GM19463 (cell line): ENCODE data around the gene ZNF106.

Source experiments
- ATAC-seq: cut with Tn5 transposase; IDR thresholded peaks from one replicate; pipeline ENCODE4 v1.9.1; 2021; ENCODE audit warnings: mild to moderate bottlenecking, moderate library complexity; ENCODE audit not compliant: unreplicated experiment

ZNF106 gene

GRCh38 chr15:42409011-42409410, 81.9 kb downstream of the ZNF106 start:
- no peak for ATAC-seq

DNA sequence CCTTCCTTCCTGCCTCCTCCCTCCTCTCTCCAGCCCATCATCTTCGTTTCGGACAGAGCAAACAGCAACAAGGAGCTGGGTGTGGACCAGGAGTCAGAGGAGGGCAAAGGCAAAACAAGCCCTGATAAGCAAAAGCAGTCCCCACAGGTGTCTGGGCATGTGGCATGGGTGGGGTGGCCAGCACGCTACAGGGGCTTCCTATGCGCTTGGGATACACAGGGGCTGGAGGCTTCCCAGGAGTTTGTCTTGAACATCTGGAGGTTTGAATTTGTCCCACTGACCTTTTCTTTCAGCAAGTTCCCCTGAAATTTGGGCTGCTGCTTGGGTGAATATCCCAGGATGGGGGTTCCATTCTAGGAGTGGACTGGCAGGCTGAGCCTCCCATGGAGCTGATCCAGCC, 82.8 kb downstream of the ZNF106 start:
- ATAC-seq, result no peak

GRCh38 chr15:42405863-42406482, 85.0 kb downstream of the ZNF106 start:
- ATAC-seq, result no peak

DNA sequence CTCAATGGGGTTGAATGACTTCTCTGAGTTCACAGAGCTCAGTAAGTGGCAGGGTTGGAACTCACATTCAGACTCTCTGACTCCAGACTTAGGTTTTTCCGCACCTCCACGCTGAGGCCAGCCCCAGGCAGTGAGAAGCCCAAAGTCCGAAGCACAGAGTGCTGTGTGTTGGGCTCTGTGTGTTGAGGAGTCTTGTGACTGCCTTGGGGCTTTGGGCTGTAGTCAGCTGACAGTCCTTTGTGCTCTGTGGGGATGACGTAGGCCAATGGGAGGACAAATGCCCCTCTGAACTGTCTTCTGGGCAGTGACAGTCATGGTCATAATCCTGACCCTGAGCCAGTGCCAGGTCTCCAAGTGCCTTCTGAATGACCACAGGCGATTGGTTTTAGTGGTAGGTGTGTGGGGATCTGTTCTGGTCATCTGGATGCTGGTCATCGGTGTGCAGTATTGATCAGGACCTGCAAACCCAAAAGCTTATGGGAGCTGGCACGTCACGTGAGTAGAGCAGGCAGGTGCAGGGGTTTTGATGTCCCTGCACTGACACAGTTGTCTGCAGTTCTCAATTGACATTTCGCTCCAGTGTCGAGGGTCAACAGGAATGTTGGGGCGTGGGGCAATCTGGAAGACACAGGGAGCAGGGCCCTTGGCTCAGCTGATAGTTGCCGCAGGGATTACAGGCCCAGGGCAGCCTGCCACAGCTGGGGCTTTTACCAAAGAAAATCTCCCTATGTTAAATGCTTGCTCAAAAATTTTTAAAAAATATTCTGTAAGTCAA, 86.3 kb downstream of the ZNF106 start:
- ATAC-seq, result no peak

- no peak for ATAC-seq
These were observed 87.6 kb downstream of the ZNF106 start for GRCh38 chr15:42403389-42403788.

DNA sequence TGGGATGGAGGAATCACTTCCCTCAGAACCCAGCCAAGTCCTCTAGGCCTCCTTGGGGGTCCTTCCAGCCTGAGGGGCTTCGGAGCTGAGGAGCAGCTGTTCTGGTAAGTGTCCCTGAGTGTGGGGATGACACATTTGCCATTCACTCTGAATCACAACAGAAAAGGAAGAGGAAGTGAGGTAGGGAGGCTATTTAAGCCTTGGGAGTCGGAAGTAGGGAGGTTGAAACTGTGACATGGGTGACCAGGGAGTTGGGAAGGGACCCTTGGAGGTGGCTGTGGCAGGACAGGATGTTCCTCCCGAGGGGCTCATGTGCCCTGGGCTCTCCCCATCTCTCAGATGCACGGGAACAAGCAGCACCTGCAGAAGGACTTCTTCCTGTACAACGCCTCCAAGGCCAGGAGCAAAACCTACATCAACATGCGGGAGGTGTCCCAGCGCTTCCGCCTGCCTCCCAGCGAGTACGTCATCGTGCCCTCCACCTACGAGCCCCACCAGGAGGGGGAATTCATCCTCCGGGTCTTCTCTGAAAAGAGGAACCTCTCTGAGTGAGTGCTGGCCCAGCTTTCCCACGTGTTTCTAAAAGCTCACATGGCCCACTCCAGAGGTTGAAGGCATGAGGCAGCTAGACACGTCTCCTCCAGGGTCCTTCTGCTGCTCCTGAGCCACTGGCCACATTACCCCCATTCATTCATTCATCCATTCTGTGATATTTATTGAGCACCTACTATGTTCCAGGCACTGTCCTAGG, 88.3 kb downstream of the ZNF106 start:
- no peak for ATAC-seq

GRCh38 chr15:42401544-42402454, 89.1 kb downstream of the ZNF106 start:
- no peak for ATAC-seq

- ATAC-seq, result no peak
These were observed 95.1 kb downstream of the ZNF106 start for GRCh38 chr15:42395838-42396237.

DNA sequence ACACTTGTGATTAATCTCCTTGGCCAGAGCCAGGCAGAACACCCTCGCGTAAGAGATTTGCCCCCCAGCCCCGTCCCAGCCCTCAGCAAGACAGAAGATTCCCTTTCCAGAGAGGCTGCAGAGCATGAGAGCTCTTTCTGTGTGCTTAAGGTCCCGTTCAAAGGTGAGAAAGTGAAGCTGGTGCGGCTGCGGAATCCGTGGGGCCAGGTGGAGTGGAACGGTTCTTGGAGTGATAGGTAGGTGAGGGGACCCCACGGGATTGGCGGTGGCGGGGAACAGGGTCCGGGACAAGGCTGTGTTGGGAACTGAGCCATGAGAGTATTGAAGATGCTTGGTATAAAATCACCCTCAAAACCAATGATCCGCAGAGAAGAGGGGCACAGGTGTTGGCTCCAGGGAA, 96.8 kb downstream of the ZNF106 start:
- ATAC-seq, result no peak

GRCh38 chr15:42392309-42393024, 98.5 kb downstream of the ZNF106 start:
- ATAC-seq, result no peak

GRCh38 chr15:42387603-42388002, 103.3 kb downstream of the ZNF106 start:
- ATAC-seq, result no peak

- ATAC-seq, result no peak
These were observed 104.8 kb downstream of the ZNF106 start for GRCh38 chr15:42385980-42386700.

- ATAC-seq, result no peak
These were observed 105.5 kb downstream of the ZNF106 start for GRCh38 chr15:42385206-42385979.

DNA sequence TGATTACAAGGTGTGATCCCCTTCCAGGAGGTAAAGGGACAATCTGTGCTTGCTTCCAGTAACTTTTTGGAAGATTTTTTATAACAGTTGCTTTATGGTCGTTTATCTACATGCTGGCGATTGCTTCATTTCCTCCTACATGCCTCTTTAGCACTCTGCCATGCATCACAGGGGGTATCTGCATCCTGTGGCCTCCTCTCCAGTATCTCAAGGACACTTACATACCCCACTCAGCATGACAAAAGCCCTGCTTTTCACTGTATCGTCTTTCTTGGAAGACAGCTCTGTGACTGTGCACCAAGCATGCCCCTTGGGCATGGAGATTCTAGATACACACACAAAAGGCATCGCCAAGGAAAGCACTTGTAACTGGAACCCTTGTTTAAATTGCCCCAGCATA, 106.3 kb downstream of the ZNF106 start:
- ATAC-seq, result no peak

- ATAC-seq, result no peak
These were observed 112.9 kb downstream of the ZNF106 start for GRCh38 chr15:42378011-42378410.

GRCh38 chr15:42375941-42376340, 115.0 kb downstream of the ZNF106 start:
- no peak for ATAC-seq

DNA sequence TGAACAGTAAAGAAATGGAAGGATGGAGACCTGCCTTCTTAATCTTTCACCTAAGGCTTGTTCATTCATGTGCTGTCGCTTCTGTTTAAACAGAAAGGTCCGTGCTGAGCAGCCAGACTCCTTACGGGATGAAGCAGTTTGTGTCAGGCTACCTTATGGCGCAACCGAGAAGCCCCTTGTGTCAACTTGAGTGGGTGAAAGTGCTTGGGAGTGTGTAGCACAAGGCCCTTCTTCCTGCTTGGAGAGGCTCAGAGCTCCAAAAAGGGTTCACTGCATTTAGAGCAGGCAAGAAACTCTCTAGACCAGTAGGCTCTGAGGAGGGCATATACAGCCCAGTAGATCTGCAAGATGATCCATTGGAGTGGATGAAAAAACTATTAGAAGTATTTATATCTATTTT, 115.7 kb downstream of the ZNF106 start:
- ATAC-seq, result no peak

DNA sequence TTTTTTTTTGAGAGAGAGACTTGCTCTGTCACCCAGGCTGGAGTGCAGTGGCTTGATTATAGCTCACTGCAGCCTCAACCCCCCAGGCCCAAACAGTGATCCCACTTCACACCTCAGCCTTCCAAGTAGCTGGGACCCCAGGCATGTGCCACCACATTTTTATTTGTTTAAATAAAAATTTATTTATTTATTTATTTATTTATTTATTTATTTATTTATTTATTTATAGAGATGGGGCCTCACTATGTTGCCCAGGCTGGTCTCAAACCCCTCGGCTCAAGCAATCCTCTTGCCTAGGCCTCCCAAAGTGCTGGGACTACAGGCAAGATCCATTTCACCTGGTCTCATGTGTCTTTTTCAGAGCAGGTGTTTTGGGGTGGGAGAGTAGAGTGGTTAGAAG, 116.1 kb downstream of the ZNF106 start:
- ATAC-seq, result no peak

GRCh38 chr15:42373936-42374335, 117.0 kb downstream of the ZNF106 start:
- no peak for ATAC-seq
